GM23248 (cell line): ENCODE data around the gene FTH1.

Experiments used
- EZH2 ChIP-seq: fragments of 200-600 bp; sonication (generic); IDR thresholded peaks from 2 replicates; pipeline ENCODE4 v1.6.1; 2018; ENCODE audit warnings: antibody characterized with exemption, mild to moderate bottlenecking; ENCODE audit not compliant: insufficient read depth, poor library complexity, severe bottlenecking
- EZH2phosphoT487 ChIP-seq: fragments of 200-600 bp; sonication (generic); IDR thresholded peaks from 2 replicates; pipeline ENCODE4 v1.6.1; 2018; ENCODE audit warnings: antibody characterized with exemption, moderate library complexity, mild to moderate bottlenecking, low read depth; ENCODE audit not compliant: insufficient read depth

GRCh38 chr11:61966734-61967115 is 709 bp downstream of the FTH1 start:
- TF ChIP-seq EZH2 (no peak), EZH2phosphoT487 (no peak)
